DMS79 treated with DMSO at 0.1 percent for 48 hours (cell line): Measurements from ENCODE around the gene GRM8.

Experiments
- DNase-seq: peaks from one replicate; lab custom pipeline; 2025; lab: John Stamatoyannopoulos, UW

The GRM8 gene

DNA sequence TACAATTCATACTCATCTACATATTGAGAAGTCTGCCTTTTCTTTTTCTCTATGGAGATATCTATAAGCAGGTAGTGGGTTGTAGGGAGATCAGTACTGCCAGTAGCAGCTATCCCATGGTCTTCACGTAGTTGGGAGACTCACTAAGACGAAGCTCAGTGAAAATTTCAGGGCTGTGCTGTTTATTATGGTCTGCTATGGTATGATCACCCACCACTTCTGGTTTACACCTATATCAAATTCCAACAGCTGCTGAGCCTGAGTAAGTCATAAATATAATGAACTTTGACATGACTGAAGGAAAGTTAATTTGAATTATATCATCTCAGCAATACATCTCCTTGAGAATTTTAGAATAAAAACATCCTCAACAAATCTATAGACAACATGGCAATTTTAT is 741.7 kb downstream of the GRM8 start:
- no peak for DNase-seq

DNA sequence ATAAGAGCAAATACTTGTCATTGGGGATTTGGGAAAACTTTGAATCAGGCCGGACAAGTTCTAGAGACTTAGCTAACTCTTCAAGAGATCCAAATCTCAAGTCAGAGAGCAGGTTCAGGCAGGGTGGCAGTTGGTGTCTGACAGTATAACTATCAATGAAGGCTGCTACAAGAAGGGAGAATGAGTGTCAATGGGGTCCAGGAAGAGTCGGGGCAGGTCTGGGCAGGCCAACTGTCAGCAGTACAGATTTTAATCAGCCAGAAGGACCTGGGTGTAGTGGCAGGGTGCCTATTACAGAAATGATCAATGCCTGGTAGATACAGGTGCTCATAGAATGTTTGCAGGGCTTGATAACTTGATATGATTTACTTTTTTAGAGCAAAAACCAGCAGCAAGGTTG is 751.1 kb downstream of the GRM8 start:
- peak; percentile 43 for DNase-seq

DNA sequence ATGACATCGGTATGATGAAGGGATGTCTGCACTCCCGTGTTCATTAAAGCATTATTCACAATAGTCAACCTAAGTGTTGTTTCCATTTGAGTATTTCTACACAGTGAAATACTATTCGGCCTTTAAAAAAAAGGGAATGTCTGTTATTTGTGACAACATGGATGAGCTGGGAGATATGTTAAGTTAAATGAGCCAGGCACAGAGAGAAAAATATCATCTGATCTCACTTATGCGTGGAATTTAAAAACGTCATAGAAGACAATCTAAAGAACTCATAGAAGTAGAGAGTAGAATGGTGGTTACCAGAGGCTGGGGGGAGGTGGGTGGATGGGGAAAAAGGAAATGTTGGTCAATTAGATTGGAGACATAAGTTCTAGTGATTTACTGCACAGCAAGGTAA is 753.3 kb downstream of the GRM8 start:
- no peak for DNase-seq

- peak; percentile 51 for DNase-seq
Observed at GRCh38 chr7:126495733-126496132, 757.0 kb downstream of the GRM8 start.

GRCh38 chr7:126495001-126495400 is 757.7 kb downstream of the GRM8 start:
- peak; percentile 98 for DNase-seq

GRCh38 chr7:126493801-126494200 is 758.9 kb downstream of the GRM8 start:
- no peak for DNase-seq

GRCh38 chr7:126489874-126490273 is 762.9 kb downstream of the GRM8 start:
- no peak for DNase-seq

DNA sequence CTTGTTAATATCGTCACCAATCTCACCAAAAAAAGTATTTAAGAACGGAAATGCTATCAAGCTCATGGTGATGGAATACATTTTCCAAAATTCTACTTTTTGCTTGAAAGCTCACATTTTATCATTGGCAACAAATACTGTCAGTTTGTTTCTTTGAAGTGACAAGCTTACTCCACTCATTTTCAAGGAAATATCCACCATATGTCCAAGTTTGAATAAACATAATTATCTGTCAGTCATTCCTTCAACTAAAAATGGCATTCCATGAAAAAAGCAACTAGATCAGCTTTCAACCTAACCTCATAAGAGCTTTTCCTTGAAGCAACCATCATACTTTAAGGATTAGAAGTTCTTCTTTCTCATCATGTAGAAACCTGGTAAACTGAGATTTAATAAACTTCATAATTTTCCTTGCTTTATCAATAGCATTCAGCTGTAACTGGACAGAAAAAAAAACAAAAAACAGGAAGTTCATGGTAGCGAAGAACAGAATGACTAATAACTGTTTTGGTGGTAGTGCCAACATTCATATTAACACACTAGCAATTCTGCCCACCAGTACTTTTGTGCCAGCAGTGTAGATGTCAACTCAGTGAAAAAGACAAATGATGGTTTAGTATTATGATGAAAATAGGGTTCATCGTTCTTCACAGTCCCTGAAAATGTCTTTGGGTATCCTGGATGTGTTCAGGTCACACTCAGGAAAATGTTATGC is 764.9 kb downstream of the GRM8 start:
- DNase-seq = no peak

DNA sequence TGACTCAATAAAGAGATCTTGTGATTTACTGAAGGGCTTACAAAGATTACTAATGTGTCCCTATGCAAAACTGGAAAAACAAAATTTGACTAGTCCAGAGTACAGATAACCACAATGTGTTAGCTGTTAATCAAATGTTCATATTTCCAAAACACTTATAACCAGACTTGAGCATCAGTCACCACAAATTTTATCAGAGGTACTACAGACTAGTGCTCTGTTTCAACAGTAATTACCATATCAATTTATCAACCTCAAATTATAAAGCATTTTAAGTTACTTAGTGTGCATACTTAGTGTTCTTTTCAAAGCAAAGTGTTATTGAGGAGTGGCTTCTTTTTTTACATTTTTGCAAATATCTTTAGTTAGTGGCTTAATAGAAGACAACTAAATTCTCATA is 765.9 kb downstream of the GRM8 start:
- DNase-seq = no peak

GRCh38 chr7:126485791-126486190 is 767.0 kb downstream of the GRM8 start:
- no peak for DNase-seq

DNA sequence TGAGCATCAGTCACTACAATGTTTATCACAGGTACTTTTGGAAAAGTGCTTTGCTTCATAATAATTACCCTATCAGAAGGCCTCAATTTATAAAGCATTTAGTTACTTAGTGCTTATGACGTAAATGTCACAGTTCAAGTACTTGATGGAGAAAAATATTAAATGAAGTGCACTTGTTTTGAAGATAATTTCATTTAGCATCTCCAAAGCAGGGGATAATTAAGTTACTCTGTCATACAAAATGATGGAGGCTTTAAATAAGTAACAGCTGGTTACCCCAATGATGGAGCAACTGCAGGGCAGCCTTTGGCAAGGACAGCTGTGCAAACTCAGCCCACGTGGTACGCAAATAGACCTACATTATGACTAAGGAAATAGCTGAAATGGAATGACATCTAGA is 768.8 kb downstream of the GRM8 start:
- peak; percentile 96 for DNase-seq

- DNase-seq = no peak
Observed at GRCh38 chr7:126472825-126473224, 779.9 kb downstream of the GRM8 start.

GRCh38 chr7:126462405-126462804 is 790.3 kb downstream of the GRM8 start:
- no peak for DNase-seq

- no peak for DNase-seq
Observed at GRCh38 chr7:126460664-126461063, 792.1 kb downstream of the GRM8 start.

DNA sequence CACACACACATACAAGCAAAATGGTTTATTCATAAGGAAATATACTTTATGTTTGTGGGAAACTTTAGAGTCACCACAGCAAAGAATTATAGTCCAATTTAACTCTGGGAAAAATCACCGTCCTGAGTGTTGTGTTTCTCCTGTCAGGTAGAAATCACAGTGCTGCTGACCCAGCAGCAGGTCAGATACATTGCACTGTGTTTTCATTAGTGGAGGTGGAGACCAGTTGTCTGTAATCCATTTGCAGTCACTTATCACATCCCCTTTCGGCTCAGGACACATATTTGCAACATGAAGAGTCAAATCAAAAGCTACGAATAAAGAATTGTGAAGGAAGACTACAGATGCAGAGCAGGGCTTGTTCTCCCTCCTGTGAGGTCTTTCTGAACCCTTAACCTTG is 799.6 kb downstream of the GRM8 start:
- no peak for DNase-seq

DNA sequence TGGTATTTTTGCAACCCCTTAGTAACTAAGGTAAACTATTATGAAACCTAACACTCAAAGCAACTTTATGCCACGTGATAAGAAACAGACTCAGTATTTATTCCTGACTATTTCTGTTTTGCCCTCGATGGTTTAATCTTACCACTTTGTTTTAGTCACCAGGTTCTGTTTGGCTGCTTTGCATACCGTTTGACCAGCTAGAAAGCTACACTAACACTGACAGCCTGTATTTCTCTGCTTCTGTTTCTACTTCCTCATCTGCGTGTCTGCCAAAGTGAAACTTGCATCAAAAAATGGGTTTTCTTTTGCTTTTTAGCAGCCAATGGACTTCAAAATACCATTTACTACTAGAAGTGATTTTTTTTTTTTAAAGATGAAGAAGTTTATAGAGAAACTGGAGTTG is 802.5 kb downstream of the GRM8 start:
- DNase-seq = no peak

- no peak for DNase-seq
Observed at GRCh38 chr7:126449611-126450268, 803.0 kb downstream of the GRM8 start.

DNA sequence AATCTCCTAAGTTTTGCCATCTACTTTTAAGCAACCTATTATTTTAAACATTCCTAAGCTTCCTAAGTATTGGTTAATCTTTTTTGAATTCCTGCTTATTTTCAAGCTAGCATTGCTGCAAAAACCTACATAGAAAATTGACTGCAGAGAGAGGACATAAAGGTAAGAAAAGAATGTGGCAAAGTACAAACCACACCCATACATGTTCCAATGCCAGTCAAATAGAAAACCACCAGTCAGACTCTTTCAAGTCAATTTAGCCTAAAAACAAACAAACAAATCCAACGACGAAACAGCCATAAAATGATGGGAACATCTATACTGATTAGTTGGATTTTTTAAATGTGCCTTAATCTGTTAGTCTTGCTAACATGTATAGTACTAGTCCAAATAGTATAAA is 804.8 kb downstream of the GRM8 start:
- no peak for DNase-seq

GRCh38 chr7:126445991-126446390 is 806.8 kb downstream of the GRM8 start:
- DNase-seq = no peak

DNA sequence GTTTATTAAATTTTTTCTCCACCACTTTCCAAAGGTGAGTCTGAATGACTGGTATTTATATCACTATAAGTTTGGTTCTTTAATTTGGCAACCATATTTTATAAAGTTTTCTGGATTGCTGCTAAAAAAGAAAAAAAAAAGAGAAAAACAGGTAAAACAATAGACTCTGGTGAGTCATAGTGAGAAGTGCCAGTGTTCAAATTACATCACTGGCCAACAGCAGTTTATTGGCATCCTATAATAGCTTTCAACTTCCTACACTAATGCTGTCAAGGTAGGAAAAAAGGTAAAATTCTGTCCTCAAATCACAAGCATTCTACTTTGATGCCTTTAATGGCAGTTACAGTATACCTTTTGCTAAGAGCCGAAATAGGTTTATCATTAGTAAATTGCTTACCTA is 808.8 kb downstream of the GRM8 start:
- no peak for DNase-seq

GRCh38 chr7:126442908-126443307 is 809.8 kb downstream of the GRM8 start:
- no peak for DNase-seq

DNA sequence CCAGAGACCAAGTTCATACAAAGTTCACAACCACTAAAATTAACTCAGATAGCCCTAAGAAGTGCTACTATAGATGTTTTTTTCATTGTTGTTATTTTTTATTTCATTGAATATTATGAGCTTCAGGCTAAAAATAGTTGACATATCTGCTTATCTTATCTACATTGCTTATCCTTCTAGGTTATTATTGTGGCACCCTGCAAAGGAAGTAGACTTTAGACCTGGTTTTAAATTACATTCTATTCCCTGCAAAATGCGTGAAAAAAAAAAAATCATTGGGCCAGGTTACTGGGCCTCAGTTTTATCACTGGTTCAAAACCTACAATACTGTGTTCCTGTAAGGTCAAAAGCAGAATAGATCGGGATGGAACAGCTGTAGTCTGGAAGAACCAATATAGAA is 811.0 kb downstream of the GRM8 start:
- DNase-seq = no peak

- DNase-seq = no peak
Observed at GRCh38 chr7:126440542-126440941, 812.2 kb downstream of the GRM8 start.
